Liver (tissue), 3 donors: ENCODE measurements around the gene NCAM1.

Experiments
- CTCF ChIP-seq: fragments of 150-350 bp; IDR thresholded peaks from 2 replicates; pipeline ENCODE4 v1.5.1; 2017; ENCODE audit warnings: improper control_type of control experiment, low read depth, low read length; ENCODE audit not compliant: missing input control
- FOXA1 ChIP-seq: IDR thresholded peaks from 2 replicates; pipeline ENCODE4 v1.6.1; 2016; ENCODE audit warnings: antibody characterized with exemption
- JUND ChIP-seq, 2 donors: IDR thresholded peaks; 2 replicates each; pipeline ENCODE4 v1.6.1; 2016; ENCODE audit warnings: antibody characterized with exemption in 2 of 2
- MAX ChIP-seq: IDR thresholded peaks from 2 replicates; pipeline ENCODE4 v1.6.1; 2016; ENCODE audit warnings: antibody characterized with exemption
- NR2F2 ChIP-seq: IDR thresholded peaks from 2 replicates; pipeline ENCODE4 v1.6.1; 2016; ENCODE audit warnings: antibody characterized with exemption
- SP1 ChIP-seq: IDR thresholded peaks from 2 replicates; pipeline ENCODE4 v1.6.1; 2018; ENCODE audit warnings: antibody characterized with exemption, mild to moderate bottlenecking
- TAF1 ChIP-seq: conservative IDR thresholded peaks from 2 replicates; pipeline ENCODE4 v1.6.1; 2016; ENCODE audit warnings: antibody characterized with exemption, mild to moderate bottlenecking
- YY1 ChIP-seq: IDR thresholded peaks from 2 replicates; pipeline ENCODE4 v1.6.1; 2016; ENCODE audit warnings: antibody characterized with exemption, mild to moderate bottlenecking
- TF ChIP-seq, protein P1 (sequence below): IDR thresholded peaks from 2 replicates; pipeline ENCODE4 v1.6.1; 2016; ENCODE audit warnings: antibody characterized with exemption, mild to moderate bottlenecking
- TF ChIP-seq, protein P2 (sequence below): IDR thresholded peaks from 2 replicates; pipeline ENCODE4 v1.6.1; 2016; ENCODE audit warnings: antibody characterized with exemption
- donor health status: healthy.
- donor health status: healthy.

GRCh38 chr11:113129261-113129992 is 168.2 kb downstream of the NCAM1 start:
- TF ChIP-seq CTCF (no peak), NR2F2 (no peak), YY1 (no peak), SP1 (no peak), FOXA1 (no peak), JUND (IDR thresholded peaks at IDR 0.05) (no peak), MAX (no peak), TAF1 (no peak)
- TF ChIP-seq, protein P1, sequence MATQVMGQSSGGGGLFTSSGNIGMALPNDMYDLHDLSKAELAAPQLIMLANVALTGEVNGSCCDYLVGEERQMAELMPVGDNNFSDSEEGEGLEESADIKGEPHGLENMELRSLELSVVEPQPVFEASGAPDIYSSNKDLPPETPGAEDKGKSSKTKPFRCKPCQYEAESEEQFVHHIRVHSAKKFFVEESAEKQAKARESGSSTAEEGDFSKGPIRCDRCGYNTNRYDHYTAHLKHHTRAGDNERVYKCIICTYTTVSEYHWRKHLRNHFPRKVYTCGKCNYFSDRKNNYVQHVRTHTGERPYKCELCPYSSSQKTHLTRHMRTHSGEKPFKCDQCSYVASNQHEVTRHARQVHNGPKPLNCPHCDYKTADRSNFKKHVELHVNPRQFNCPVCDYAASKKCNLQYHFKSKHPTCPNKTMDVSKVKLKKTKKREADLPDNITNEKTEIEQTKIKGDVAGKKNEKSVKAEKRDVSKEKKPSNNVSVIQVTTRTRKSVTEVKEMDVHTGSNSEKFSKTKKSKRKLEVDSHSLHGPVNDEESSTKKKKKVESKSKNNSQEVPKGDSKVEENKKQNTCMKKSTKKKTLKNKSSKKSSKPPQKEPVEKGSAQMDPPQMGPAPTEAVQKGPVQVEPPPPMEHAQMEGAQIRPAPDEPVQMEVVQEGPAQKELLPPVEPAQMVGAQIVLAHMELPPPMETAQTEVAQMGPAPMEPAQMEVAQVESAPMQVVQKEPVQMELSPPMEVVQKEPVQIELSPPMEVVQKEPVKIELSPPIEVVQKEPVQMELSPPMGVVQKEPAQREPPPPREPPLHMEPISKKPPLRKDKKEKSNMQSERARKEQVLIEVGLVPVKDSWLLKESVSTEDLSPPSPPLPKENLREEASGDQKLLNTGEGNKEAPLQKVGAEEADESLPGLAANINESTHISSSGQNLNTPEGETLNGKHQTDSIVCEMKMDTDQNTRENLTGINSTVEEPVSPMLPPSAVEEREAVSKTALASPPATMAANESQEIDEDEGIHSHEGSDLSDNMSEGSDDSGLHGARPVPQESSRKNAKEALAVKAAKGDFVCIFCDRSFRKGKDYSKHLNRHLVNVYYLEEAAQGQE: no peak
- TF ChIP-seq, protein P2, sequence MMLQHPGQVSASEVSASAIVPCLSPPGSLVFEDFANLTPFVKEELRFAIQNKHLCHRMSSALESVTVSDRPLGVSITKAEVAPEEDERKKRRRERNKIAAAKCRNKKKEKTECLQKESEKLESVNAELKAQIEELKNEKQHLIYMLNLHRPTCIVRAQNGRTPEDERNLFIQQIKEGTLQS: no peak
